ENCODE data around the gene COPS4.

DNA sequence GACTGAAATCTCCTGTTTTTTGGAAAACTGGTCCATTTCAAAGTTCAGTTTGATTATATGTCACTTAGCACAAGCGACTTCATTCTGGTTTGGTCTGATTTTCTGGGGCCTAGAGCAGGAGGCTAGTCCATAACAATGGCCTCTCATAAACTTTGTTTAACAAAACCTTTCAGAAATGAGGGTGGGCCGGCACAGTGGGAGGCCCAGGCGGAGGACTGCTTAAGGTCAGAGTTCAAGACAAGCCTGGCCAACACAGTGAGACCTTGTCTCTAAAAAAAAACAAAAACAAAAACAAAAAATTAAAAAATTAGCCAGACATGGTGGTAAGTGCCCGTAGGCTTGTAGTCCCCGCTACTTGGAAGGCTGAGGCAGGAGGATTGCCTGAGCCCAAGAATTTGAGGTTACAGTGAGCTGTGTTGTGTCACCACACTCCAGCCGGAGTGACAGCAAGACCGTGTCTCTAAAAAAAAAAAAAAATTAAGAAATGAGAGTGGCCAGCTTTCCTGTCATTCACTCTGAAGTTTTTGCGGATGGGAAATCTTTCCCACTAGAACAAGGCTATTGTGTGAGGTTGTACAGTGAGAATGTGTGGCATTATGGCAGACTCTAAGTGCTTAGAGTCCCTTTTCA is 80.8 kb downstream of the COPS4 start:
- TF ChIP-seq POLR2A (IDR thresholded peaks at IDR 0.05), result no peak
- TF ChIP-seq, protein P1, sequence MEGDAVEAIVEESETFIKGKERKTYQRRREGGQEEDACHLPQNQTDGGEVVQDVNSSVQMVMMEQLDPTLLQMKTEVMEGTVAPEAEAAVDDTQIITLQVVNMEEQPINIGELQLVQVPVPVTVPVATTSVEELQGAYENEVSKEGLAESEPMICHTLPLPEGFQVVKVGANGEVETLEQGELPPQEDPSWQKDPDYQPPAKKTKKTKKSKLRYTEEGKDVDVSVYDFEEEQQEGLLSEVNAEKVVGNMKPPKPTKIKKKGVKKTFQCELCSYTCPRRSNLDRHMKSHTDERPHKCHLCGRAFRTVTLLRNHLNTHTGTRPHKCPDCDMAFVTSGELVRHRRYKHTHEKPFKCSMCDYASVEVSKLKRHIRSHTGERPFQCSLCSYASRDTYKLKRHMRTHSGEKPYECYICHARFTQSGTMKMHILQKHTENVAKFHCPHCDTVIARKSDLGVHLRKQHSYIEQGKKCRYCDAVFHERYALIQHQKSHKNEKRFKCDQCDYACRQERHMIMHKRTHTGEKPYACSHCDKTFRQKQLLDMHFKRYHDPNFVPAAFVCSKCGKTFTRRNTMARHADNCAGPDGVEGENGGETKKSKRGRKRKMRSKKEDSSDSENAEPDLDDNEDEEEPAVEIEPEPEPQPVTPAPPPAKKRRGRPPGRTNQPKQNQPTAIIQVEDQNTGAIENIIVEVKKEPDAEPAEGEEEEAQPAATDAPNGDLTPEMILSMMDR (IDR thresholded peaks at IDR 0.05), result no peak
